ENCODE measurements around the gene CCDC15.

The CCDC15 gene

GRCh38 chr11:125073616-125074483 lies 119.8 kb downstream of the CCDC15 start:
- no peak for TF ChIP-seq CTCF (IDR thresholded peaks at IDR 0.05; ENCODE audit: low read depth, low read length)
- no peak overlapping the region for H3K4me3 ChIP-seq (ENCODE audit: low read depth, low read length)

GRCh38 chr11:125074511-125075241 lies 120.7 kb downstream of the CCDC15 start:
- H3K4me3 ChIP-seq (ENCODE audit: low read depth, low read length): no peak overlapping the region
- no peak for TF ChIP-seq CTCF (IDR thresholded peaks at IDR 0.05; ENCODE audit: low read depth, low read length)

GRCh38 chr11:125075242-125075625 lies 121.2 kb downstream of the CCDC15 start:
- no peak for TF ChIP-seq CTCF (IDR thresholded peaks at IDR 0.05; ENCODE audit: low read depth, low read length)
- H3K4me3 ChIP-seq (ENCODE audit: low read depth, low read length): no peak overlapping the region

GRCh38 chr11:125075900-125076317 lies 121.9 kb downstream of the CCDC15 start:
- TF ChIP-seq CTCF (IDR thresholded peaks at IDR 0.05; ENCODE audit: low read depth, low read length): no peak
- H3K4me3 ChIP-seq (ENCODE audit: low read depth, low read length): no peak overlapping the region

- H3K4me3 ChIP-seq (ENCODE audit: low read depth, low read length): no peak overlapping the region
- no peak for TF ChIP-seq CTCF (IDR thresholded peaks at IDR 0.05; ENCODE audit: low read depth, low read length)
Measured at GRCh38 chr11:125076378-125076945, 122.5 kb downstream of the CCDC15 start.

- no peak overlapping the region for H3K4me3 ChIP-seq (ENCODE audit: low read depth, low read length)
- TF ChIP-seq CTCF (IDR thresholded peaks at IDR 0.05; ENCODE audit: low read depth, low read length): no peak
Measured at GRCh38 chr11:125078016-125078415, 124.0 kb downstream of the CCDC15 start.
